Measurements from ENCODE around the gene SMIM36.
"Not testable (repeated sequence)": the region's sequence is repeated elsewhere in the genome, so short reads cannot be mapped to it uniquely, and the experiment has no call there.

The SMIM36 gene

DNA sequence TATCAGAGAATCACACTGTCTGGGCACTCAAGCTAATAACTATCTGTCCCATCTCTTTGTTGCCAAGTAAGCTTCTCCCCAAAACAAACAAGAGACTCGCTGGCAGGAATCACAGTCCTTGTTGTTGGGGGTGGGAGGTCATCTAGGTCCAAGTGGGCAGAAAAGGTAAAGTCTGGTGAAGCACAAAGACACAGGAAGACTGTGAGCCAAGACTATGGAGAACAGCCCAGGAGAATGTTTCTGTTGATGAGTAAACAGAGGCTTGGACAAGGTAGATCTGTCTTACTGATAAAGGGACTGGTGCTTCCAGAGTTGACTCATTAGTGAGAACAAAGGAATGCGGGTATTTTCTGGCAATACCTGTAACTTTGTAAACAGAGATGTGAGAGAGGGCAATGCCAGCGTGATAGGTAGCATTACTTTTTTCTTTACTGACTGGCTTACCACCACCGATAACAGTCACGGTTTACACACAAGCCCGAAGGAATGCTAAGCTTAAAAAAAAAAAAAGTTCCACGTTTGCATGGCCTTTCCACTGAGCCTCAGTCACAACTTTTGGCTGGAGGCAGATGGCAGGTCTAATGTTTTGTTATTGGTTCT lies 78.1 kb downstream of the SMIM36 start:
- no peak for TF ChIP-seq CTCF (IDR thresholded peaks at IDR 0.05; ENCODE audit: extremely low read depth, missing control alignments)

DNA sequence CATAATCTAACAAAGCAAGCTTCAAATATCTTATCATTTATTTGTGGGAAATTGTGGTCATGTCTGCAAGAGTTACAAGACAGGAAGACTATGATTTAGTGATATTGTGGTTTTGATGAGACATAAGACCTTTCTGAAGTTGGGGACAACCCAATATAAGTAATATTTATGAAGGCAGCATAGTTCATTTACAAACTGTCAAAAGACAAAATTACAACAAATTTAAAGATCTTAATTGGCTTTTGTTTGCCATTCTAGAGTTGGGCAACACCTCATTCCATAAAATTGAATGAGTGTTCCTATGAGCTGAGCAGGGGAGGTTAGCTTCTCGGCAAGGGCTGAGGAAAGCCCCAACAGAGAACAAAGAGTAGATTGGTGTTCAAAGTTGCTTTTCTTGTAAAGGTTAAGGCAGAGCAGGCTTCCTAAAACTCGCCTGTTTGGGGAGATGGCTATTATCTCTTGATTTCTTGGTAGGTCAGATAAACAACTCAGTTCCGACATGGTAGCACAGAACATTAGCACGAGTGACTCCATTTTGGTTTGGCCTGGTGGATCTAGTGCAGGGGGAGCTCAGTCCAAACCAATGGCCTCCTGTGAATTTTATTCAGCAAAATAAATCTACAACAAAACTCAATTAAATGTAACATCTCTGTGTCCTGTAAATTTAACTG lies 78.8 kb downstream of the SMIM36 start:
- TF ChIP-seq CTCF (IDR thresholded peaks at IDR 0.05; ENCODE audit: extremely low read depth, missing control alignments) = no peak

More for the DNA sequence above, 78.1 kb downstream of the SMIM36 start:
- DNase-seq (ENCODE audit: low spot score) = no peak

GRCh38 chr17:55431914-55432313 lies 79.3 kb downstream of the SMIM36 start:
- not testable (repeated sequence) for DNase-seq (ENCODE audit: low spot score)

More for the DNA sequence above, 78.8 kb downstream of the SMIM36 start:
- no peak for DNase-seq (ENCODE audit: low spot score)

- TF ChIP-seq CTCF (IDR thresholded peaks at IDR 0.05; ENCODE audit: extremely low read depth, missing control alignments) = no peak
- no peak for DNase-seq (ENCODE audit: low spot score)
Observed at GRCh38 chr17:55430541-55431288, 80.5 kb downstream of the SMIM36 start.

DNA sequence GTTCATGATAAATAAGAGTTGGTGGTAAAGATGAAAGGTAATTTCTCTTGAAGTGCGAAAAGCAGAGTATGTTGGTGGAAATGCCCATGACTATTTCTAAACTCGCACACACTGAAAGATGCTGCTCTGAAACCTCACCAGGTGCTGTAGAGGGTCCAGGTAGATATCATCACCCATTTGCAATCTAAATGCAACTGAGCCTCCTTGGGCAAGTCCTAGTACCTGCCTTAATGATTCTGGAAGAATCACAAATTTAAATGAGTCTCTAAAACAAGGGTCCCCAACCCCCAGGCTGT lies 83.7 kb downstream of the SMIM36 start:
- TF ChIP-seq CTCF (IDR thresholded peaks at IDR 0.05; ENCODE audit: extremely low read depth, missing control alignments) = no peak
- no peak for DNase-seq (ENCODE audit: low spot score)

DNA sequence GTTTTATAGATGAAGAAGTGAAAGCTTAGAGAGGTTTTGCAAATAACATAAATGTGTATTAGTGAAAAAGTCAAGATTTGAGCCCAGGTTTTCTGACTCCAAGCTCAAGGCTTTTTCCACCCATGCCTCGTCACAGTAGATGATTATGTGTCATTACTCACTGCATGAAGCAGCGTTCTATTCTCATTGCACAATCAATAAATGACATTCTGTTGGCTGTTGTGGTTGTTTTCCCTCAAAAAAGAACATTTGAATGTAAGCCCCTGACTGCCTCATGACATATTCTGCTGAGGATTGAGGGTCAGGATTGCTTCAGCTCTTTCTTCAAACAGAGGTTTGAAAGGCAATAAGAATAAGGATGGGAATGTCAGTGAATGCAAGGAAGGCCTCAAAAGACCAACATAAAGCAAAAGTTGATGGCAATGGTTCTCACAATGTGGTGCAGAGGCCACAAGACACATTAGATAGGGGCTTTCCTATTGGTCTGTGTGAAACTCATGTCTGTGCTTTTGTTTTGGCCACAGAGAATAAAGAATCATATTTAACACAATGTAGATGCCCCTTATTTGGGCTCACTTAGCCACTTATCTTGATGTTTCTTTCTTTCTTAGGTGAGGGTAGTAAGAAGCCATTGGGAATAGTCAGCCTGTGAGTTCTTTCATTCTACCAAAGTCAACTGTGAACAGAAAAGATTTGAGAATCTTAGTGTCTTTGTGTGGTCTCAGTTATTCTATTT lies 84.2 kb downstream of the SMIM36 start:
- TF ChIP-seq CTCF (IDR thresholded peaks at IDR 0.05; ENCODE audit: extremely low read depth, missing control alignments) = no peak
- peak; percentile 49 for DNase-seq (ENCODE audit: low spot score)

GRCh38 chr17:55424893-55425540 lies 86.2 kb downstream of the SMIM36 start:
- TF ChIP-seq CTCF (IDR thresholded peaks at IDR 0.05; ENCODE audit: extremely low read depth, missing control alignments) = no peak
- no peak for DNase-seq (ENCODE audit: low spot score)

Measured in GM20000 (cell line).